Right atrium auricular region (tissue), 2 donors: ENCODE data around the gene PCGF2. TPM values are rescaled to one million over a fixed set of nuclear protein-coding genes. Genes with fewer than 3 reads are reported as not detected.
A peak's percentile ranks its signal among the peaks of the same experiment; 100 is the strongest.

Source experiments
- DNase-seq: peaks from one replicate; pipeline ENCODE4 v3.0.0-alpha.2; 2019; ENCODE audit warnings: low spot score
- H3K27ac ChIP-seq, 2 donors: fragments of 200-600 bp; sonication (generic); 1 replicate in 1 of 2; 2 replicates in 1 of 2; pipeline ENCODE4 v1.5.1; 2016 to 2019
- H3K27me3 ChIP-seq, 2 donors: fragments of 200-600 bp; sonication (generic); one replicate each; pipeline versions ENCODE4 v1.5.1 to v1.6.0; 2017 to 2019
- H3K36me3 ChIP-seq: fragments of 200-600 bp; sonication (generic); one replicate; pipeline ENCODE4 v1.5.1; 2016
- H3K4me1 ChIP-seq, 2 donors: fragments of 200-600 bp; sonication (generic); one replicate each; pipeline versions ENCODE4 v1.5.1 to v1.6.0; 2017 to 2019
- H3K4me3 ChIP-seq, 2 donors: fragments of 200-600 bp; sonication (generic); 1 replicate in 1 of 2; 2 replicates in 1 of 2; pipeline ENCODE4 v1.5.1; 2017 to 2019; ENCODE audit warnings: mild to moderate bottlenecking in 1 of 2, moderate library complexity in 1 of 2
- H3K9me3 ChIP-seq, 2 donors: fragments of 200-600 bp; sonication (generic); one replicate each; pipeline ENCODE4 v1.5.1; 2019
- total RNA-seq, 2 donors: library from RNA; depleted of rRNA; stranded (reverse); fragments of >200 nt; gene quantifications; one replicate each; pipeline ENCODE4 v1.1.0, GENCODE V29; 2016
- TF ChIP-seq, protein P1 (sequence below), 2 donors: fragments of 200-600 bp; sonication (generic); IDR thresholded peaks; one replicate each; pipeline ENCODE4 v1.5.1; 2019; ENCODE audit warnings: antibody characterized with exemption in 2 of 2

Gene PCGF2
- total RNA-seq, 2 donors from 2014 or later: 5.9 to 12.1 TPM

DNA sequence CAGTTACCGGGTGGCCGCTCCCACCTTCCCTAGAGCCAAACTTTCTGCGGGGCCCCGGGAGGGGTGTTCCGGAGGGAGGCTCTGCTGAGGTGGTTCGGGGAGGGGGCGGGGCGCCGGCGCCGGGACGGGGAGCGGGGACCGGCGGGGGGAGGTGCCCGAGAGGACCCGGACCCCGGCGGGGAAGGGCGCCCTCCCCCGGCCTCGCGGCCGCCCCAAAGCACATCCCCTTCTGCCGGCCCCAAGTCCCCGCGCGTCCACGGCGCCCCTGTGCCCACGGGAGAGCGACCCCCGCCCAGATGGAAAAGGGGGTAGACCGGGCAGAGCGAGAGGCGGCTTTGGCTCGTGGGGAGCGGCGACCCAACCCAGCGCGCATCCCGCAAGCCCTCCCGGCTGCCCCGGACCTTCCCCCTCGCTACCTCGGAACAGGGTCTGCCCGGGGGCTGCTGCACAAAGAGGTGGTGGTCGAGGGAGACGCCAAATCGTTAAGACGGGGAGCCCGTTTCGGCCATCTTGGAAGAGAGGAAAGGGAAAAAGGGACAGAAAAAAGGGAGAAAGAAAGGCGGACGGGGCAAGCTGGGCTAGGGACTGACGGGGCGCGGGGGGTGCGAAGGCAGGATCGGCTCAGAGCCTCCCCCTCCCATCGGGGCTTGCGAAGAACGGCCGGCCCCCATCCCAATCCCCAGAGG lies 530 bp downstream of the PCGF2 start:
- no peaks in the 10 kb centered on the region for H3K27me3 ChIP-seq
- no peaks in the 10 kb centered on the region for H3K36me3 ChIP-seq
- H3K27ac ChIP-seq: peak overlapping the region; percentile 91 to 96
- TF ChIP-seq, protein P1, sequence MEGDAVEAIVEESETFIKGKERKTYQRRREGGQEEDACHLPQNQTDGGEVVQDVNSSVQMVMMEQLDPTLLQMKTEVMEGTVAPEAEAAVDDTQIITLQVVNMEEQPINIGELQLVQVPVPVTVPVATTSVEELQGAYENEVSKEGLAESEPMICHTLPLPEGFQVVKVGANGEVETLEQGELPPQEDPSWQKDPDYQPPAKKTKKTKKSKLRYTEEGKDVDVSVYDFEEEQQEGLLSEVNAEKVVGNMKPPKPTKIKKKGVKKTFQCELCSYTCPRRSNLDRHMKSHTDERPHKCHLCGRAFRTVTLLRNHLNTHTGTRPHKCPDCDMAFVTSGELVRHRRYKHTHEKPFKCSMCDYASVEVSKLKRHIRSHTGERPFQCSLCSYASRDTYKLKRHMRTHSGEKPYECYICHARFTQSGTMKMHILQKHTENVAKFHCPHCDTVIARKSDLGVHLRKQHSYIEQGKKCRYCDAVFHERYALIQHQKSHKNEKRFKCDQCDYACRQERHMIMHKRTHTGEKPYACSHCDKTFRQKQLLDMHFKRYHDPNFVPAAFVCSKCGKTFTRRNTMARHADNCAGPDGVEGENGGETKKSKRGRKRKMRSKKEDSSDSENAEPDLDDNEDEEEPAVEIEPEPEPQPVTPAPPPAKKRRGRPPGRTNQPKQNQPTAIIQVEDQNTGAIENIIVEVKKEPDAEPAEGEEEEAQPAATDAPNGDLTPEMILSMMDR (IDR thresholded peaks at IDR 0.05): peak in 1 of 2 donors; percentile 59
- no peaks in the 10 kb centered on the region for H3K9me3 ChIP-seq
- H3K4me3 ChIP-seq: peak overlapping the region; percentile 80 to 95
- peaks cover 0 to 67% of the 10 kb centered on the region in 2 donors for H3K4me1 ChIP-seq
- DNase-seq: no peak

DNA sequence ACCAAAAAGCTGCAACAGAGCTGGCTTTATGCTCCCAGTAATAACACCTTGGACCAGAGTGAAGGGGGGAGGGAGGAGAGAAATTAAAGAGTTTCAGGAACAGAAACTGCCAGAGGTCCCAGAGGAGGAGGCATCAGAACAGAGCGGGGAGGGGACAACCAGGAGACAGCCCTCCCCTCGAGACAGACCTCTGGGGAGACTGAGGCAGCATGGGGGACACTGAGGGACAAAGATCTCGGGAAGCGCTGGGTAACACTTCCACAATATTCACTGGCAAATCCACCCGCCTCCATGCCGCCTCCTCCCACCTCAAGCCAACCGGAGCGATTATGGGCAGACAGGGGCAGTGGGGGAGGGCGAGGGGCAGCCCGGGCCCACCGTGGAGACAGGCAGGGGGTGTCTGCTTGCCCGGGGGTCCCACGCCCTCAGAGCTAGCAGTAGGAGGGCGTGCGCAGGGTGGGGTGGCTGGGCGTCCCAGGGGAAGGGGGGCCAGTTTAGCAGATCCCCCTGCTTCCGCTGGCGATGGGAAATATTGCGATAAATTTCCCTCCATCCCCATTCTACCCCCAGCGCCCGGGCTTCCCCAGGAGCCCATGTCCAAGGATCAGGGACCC lies 1.2 kb downstream of the PCGF2 start:
- no peaks in the 10 kb centered on the region for H3K27me3 ChIP-seq
- H3K36me3 ChIP-seq: no peaks in the 10 kb centered on the region
- TF ChIP-seq, protein P1 (IDR thresholded peaks at IDR 0.05): no peak
- H3K4me3 ChIP-seq: peak overlapping the region; percentile 80 to 95
- no peak for DNase-seq
- H3K9me3 ChIP-seq: no peaks in the 10 kb centered on the region
- peaks cover 0 to 74% of the 10 kb centered on the region in 2 donors for H3K4me1 ChIP-seq
- peak overlapping the region; percentile 91 to 96 for H3K27ac ChIP-seq

DNA sequence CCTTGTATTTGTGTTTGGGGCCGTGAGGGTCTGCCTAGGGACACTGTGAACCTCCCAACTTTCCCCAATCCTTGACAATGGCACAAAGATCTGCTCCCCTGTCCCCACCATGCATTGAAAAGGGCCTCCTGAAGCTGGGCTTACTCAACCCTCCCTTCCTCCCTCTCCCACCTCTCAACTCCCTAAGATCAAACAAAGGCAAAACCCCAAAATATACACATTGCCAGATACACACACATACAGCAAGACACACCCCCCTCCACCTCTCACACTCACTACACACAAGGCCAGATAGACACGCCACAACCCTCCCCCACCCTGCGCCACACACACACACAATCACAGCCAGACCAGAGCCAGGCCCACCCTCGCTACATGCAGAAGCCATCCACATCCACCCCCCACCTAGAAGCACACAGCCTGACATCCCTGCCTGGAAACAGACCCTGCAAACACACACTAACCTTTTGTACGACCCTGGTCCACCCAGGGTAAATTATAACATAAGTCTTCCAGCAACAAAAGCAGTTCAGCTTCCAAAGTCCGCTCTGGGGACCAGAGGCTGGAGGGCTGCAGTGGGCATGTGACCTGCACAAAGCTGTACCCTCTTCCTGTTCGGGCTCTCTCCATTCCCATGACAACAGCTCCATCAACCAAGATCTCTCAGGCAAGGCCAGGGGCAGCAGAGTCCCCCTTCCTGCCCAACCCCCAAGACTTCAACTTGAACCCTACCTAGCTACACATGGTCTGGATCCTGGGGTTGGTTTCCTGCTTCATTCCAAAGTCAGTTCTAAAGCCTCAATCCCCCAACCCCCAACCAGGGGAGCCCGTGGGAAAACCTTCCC lies 1.9 kb downstream of the PCGF2 start:
- H3K27me3 ChIP-seq: no peaks in the 10 kb centered on the region
- DNase-seq: no peak
- TF ChIP-seq, protein P1 (IDR thresholded peaks at IDR 0.05): no peak
- no peaks in the 10 kb centered on the region for H3K36me3 ChIP-seq
- H3K27ac ChIP-seq: peak overlapping the region; percentile 91 to 96
- H3K9me3 ChIP-seq: no peaks in the 10 kb centered on the region
- peaks cover 0 to 78% of the 10 kb centered on the region in 2 donors for H3K4me1 ChIP-seq
- peak overlapping the region; percentile 80 to 95 for H3K4me3 ChIP-seq

DNA sequence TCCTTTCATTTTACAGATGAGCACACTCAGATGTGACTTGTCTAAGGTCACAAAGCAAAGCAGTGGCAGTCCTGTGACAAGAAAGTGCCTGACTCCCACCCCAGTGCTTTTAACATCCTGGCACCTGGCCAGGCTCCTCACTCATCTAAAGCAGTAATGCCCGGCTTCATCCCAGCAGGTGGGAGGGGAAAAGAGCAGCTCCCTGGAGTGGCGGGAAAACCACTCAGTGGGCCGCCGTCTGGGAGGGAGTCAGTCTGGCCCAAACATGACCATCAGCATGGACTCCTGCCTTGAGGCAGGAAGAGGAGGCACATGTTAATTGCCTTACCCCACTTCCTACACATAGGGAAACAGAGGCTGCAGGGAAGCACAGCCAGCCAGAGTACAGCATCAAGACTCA lies 2.6 kb downstream of the PCGF2 start:
- Histone ChIP-seq H3K4me1 (peaks cover 0 to 78% of the 10 kb centered on the region in 2 donors), H3K27me3 (no peaks in the 10 kb centered on the region), H3K9me3 (no peaks in the 10 kb centered on the region), H3K27ac (peak overlapping the region in 1 of 2 donors; percentile 91), H3K4me3 (no peak overlapping the region), H3K36me3 (no peaks in the 10 kb centered on the region)
- no peak for DNase-seq
- TF ChIP-seq, protein P1 (IDR thresholded peaks at IDR 0.05): no peak

DNA sequence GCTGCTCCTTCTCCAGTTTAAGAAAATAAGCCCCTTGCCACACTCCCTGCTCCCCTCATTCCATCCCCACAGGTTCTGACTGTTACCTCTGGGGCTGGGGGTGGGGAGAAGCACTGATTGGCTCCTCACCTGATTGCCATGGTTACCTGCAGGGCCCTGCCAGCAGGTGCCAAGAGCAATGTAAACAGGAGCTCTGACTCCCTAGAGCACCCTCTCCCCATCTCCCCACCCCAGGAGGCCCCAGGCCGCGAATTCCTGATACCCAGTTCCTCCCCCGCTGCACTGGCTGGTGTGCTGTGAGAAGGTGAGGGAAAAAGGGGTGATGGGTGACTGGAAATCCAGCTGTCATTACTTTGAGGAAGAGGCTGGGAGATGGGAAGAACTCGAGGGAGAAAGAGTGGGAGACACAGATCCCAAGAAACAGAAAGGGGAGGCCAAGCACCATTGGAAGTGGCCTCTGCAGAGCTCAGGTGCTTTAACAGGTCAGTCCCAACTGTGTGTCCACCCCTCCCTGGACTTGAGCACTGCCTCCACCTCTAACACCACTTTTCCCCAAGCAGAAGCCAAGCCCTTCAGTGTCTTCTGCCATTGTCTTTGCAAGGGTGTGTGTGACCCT lies 4.5 kb downstream of the PCGF2 start:
- peak overlapping the region; percentile 71 to 83 for H3K27ac ChIP-seq
- DNase-seq: no peak
- peaks cover 14% of the 10 kb centered on the region for H3K36me3 ChIP-seq
- H3K27me3 ChIP-seq: no peaks in the 10 kb centered on the region
- no peaks in the 10 kb centered on the region for H3K9me3 ChIP-seq
- H3K4me3 ChIP-seq: no peak overlapping the region
- peaks cover 0 to 64% of the 10 kb centered on the region in 2 donors for H3K4me1 ChIP-seq
- TF ChIP-seq, protein P1 (IDR thresholded peaks at IDR 0.05): no peak
